HFFc6 (cell line): ENCODE results near the gene GAS2. TPM values are rescaled to one million over a fixed set of nuclear protein-coding genes. Genes with fewer than 3 reads are reported as not detected.

Source experiments
- DNase-seq: peaks from one replicate; pipeline ENCODE4 v3.0.0-alpha.2; 2018
- H3K27ac Mint-ChIP-seq: 2 replicates; pipeline ENCODE4 v1.8.0; 2020; ENCODE audit warnings: mild to moderate bottlenecking, mixed read lengths
- H3K27me3 Mint-ChIP-seq: 2 replicates; pipeline ENCODE4 v1.8.0; 2021; ENCODE audit warnings: mild to moderate bottlenecking, moderate library complexity, mixed read lengths; ENCODE audit not compliant: insufficient read depth
- H3K36me3 Mint-ChIP-seq: 2 replicates; pipeline ENCODE4 v1.8.0; 2021; ENCODE audit warnings: low read depth, mixed read lengths
- H3K4me1 Mint-ChIP-seq: 2 replicates; pipeline ENCODE4 v1.8.0; 2020; ENCODE audit warnings: low read depth, mixed read lengths
- H3K4me3 Mint-ChIP-seq: 2 replicates; pipeline ENCODE4 v1.8.0; 2020; ENCODE audit warnings: mild to moderate bottlenecking, moderate library complexity, mixed read lengths
- H3K9me3 Mint-ChIP-seq: 2 replicates; pipeline ENCODE4 v1.8.0; 2020; ENCODE audit warnings: mild to moderate bottlenecking, mixed read lengths
- total RNA-seq, 6 experiments: library from RNA; stranded (reverse); fragmentation: NEBNext Ultra II Directional; extraction: Animal tissue kit (Norgen Biotek cat#: 25700); gene quantifications; 2 replicates in 1 of 6; 3 replicates in 5 of 6; pipeline ENCODE4 v1.2.3, GENCODE V29; 2021
- TF ChIP-seq, protein P1 (sequence below): fragments of 200-600 bp; sonication (generic); IDR thresholded peaks from 2 replicates; pipeline ENCODE4 v1.5.0; 2021; ENCODE audit warnings: antibody characterized with exemption, mild to moderate bottlenecking

The GAS2 gene
- total RNA-seq, 6 experiments from 2014 or later = 0.30 to 0.57 (median 0.43) TPM

DNA sequence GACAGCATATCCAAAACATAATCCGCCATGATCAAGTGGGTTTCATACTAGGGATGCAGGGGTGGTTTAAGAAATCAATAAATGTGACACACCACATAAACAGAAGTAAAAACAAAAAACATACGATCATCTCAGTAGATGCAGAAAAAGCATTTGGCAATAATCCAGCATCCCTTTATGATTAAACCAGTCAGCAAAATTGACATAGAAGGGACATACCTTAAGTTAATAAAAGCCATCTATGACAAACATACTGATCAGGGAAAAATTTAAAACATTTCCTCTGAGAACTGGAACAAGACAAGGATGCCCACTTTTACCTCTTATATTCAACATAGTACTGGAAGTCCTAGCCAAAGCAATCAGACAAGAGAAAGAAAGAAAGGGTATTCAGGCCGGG lies 49.6 kb downstream of the GAS2 start:
- H3K9me3 Mint-ChIP-seq = peaks cover 40% of the 10 kb centered on the region
- no peak for DNase-seq
- H3K27ac Mint-ChIP-seq = no peak overlapping the region
- no peaks in the 10 kb centered on the region for H3K4me1 Mint-ChIP-seq
- TF ChIP-seq, protein P1, sequence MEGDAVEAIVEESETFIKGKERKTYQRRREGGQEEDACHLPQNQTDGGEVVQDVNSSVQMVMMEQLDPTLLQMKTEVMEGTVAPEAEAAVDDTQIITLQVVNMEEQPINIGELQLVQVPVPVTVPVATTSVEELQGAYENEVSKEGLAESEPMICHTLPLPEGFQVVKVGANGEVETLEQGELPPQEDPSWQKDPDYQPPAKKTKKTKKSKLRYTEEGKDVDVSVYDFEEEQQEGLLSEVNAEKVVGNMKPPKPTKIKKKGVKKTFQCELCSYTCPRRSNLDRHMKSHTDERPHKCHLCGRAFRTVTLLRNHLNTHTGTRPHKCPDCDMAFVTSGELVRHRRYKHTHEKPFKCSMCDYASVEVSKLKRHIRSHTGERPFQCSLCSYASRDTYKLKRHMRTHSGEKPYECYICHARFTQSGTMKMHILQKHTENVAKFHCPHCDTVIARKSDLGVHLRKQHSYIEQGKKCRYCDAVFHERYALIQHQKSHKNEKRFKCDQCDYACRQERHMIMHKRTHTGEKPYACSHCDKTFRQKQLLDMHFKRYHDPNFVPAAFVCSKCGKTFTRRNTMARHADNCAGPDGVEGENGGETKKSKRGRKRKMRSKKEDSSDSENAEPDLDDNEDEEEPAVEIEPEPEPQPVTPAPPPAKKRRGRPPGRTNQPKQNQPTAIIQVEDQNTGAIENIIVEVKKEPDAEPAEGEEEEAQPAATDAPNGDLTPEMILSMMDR = no peak
- H3K27me3 Mint-ChIP-seq = no peaks in the 10 kb centered on the region
- H3K36me3 Mint-ChIP-seq = no peaks in the 10 kb centered on the region; the same call in 1 of the 2 replicates
- no peak overlapping the region for H3K4me3 Mint-ChIP-seq

DNA sequence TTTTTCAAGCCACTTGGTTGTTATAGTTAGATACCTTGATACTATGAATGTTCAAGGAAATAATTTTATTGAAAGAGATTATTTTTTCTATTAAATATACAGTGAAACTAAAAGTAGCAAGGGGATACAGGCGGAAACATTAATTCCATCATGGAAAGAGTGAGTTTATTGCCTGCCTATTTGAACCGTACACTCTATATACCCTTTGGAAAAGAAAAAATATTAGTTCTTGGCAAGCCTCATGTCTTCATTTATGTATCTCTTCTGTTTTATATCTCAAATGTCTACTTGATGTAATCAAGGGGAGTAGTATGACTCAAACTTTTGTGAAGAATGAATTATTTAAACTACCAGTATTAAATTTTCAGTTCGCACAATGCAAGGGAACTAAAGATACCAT lies 54.0 kb downstream of the GAS2 start:
- H3K36me3 Mint-ChIP-seq = no peaks in the 10 kb centered on the region
- no peaks in the 10 kb centered on the region for H3K27me3 Mint-ChIP-seq
- no peaks in the 10 kb centered on the region for H3K4me1 Mint-ChIP-seq
- H3K9me3 Mint-ChIP-seq = peaks cover 20% of the 10 kb centered on the region
- TF ChIP-seq, protein P1 = no peak
- no peak overlapping the region for H3K27ac Mint-ChIP-seq
- no peak for DNase-seq
- no peak overlapping the region for H3K4me3 Mint-ChIP-seq

DNA sequence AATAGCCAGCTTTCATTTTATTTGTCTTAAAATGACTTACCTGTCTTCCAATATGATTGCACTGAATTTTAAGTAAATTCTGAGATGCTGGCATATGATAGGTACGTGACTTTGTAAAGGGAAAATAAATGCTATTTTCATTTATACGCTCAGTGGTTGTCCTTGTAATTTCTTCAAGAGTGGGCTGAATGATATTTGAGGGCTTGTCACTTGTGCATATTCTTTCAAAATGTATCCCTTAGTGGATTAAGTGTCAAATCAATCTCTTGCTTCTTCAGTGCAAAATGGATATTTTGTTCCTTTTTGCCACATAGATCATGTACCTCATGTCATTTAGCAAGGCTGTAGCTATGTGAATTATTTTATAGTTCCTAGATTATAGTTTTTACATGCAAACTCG lies 56.9 kb downstream of the GAS2 start:
- TF ChIP-seq, protein P1 = no peak
- no peak overlapping the region for H3K4me3 Mint-ChIP-seq
- no peak for DNase-seq
- H3K4me1 Mint-ChIP-seq = no peaks in the 10 kb centered on the region
- H3K27me3 Mint-ChIP-seq = no peaks in the 10 kb centered on the region; the same call in 1 of the 2 replicates
- no peak overlapping the region for H3K27ac Mint-ChIP-seq
- H3K36me3 Mint-ChIP-seq = no peaks in the 10 kb centered on the region
- peaks cover 13% of the 10 kb centered on the region for H3K9me3 Mint-ChIP-seq

DNA sequence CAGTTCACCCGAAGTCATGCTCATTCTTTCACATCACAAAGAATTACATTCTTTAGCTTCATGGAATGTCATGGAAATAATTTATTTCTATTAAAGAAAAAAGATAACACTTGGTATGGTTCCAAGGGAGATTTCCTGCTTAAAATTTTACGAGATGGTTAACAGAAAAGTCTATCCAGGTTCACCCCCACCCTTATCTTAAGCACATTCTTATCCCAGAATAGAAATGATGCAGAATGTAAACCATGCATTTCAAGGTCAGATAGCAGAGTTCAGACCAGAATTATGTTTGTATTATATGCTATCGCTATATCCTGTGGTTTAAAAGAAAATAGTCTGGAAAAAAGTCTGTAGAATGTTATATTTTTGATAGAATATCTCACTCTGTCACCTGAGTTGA lies 58.7 kb downstream of the GAS2 start:
- no peak for DNase-seq

DNA sequence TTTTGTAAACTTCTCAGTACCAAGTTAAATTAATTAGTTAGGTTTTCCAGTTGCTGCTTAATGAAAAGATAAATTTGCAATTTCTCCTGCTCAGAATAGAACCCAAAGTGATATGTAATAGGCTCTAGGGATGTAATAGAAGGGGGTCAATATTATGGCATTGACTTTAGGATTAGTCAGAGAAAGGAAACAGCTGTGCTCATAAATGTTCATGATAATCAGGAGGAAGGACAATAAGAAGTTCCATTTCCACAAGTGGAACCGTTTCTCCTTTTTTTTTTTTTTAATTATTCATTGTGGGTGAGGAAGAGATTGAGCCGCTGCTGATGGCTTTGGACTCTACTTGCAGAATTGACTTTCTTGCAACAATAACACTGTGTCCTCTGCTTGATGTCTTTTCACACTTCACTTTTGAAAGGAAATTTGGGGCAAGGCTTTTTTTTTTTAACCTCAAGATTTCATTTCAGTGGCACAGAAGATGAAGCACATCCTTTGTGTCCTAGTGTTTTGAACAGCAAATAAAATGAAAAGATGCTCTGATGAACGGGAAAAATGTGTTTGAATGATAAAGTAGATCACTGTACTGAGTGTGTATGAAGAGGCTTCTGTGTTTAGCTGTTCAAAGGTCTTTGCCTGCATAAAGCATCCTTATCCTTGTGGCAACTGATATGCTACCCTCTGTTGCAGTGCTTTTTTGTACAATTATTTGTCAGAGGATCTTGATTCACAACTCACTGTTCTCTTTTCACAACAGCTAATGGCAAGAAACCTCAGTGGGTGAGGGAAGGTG lies 62.4 kb downstream of the GAS2 start:
- Mint-ChIP-seq H3K27me3 (no peaks in the 10 kb centered on the region; the same call in 1 of the 2 replicates), H3K4me1 (no peaks in the 10 kb centered on the region), H3K27ac (no peak overlapping the region), H3K36me3 (no peaks in the 10 kb centered on the region), H3K9me3 (no peaks in the 10 kb centered on the region; the same call in 1 of the 2 replicates), H3K4me3 (no peak overlapping the region)
- TF ChIP-seq, protein P1 = no peak
- no peak for DNase-seq

More for the DNA sequence above, 58.7 kb downstream of the GAS2 start:
- Mint-ChIP-seq H3K27me3 (no peaks in the 10 kb centered on the region; the same call in 1 of the 2 replicates), H3K36me3 (no peaks in the 10 kb centered on the region), H3K9me3 (peaks cover under 1% of the 10 kb centered on the region; the same call in 1 of the 2 replicates), H3K4me1 (no peaks in the 10 kb centered on the region), H3K4me3 (no peak overlapping the region), H3K27ac (no peak overlapping the region)
- TF ChIP-seq, protein P1 = no peak
